Neural progenitor cell (in vitro differentiated cells): ENCODE measurements around the gene GSDME.

ENCODE experiments used
- EZH2 ChIP-seq: fragments of 200-600 bp; sonication (generic); IDR thresholded peaks from 2 replicates; pipeline ENCODE4 v1.6.1; 2017; ENCODE audit warnings: antibody characterized with exemption, mild to moderate bottlenecking, moderate library complexity
- EZH2phosphoT487 ChIP-seq: fragments of 200-600 bp; sonication (generic); IDR thresholded peaks from 2 replicates; pipeline ENCODE4 v1.6.1; 2017; ENCODE audit warnings: antibody characterized with exemption
- TF ChIP-seq, protein P1 (sequence below): fragments of 200-600 bp; sonication (generic); IDR thresholded peaks from 2 replicates; pipeline ENCODE4 v1.5.1; 2017; ENCODE audit warnings: antibody characterized with exemption, mild to moderate bottlenecking

- TF ChIP-seq, protein P1, sequence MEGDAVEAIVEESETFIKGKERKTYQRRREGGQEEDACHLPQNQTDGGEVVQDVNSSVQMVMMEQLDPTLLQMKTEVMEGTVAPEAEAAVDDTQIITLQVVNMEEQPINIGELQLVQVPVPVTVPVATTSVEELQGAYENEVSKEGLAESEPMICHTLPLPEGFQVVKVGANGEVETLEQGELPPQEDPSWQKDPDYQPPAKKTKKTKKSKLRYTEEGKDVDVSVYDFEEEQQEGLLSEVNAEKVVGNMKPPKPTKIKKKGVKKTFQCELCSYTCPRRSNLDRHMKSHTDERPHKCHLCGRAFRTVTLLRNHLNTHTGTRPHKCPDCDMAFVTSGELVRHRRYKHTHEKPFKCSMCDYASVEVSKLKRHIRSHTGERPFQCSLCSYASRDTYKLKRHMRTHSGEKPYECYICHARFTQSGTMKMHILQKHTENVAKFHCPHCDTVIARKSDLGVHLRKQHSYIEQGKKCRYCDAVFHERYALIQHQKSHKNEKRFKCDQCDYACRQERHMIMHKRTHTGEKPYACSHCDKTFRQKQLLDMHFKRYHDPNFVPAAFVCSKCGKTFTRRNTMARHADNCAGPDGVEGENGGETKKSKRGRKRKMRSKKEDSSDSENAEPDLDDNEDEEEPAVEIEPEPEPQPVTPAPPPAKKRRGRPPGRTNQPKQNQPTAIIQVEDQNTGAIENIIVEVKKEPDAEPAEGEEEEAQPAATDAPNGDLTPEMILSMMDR: no peak
- TF ChIP-seq EZH2 (no peak), EZH2phosphoT487 (no peak)
These were observed 18.0 kb downstream of the GSDME start for GRCh38 chr7:24739306-24739705.
